ENCODE measurements around the gene NPTX1.
"Not testable (repeated sequence)": the region's sequence is repeated elsewhere in the genome, so short reads cannot be mapped to it uniquely, and the experiment has no call there.

Gene NPTX1, protein sequence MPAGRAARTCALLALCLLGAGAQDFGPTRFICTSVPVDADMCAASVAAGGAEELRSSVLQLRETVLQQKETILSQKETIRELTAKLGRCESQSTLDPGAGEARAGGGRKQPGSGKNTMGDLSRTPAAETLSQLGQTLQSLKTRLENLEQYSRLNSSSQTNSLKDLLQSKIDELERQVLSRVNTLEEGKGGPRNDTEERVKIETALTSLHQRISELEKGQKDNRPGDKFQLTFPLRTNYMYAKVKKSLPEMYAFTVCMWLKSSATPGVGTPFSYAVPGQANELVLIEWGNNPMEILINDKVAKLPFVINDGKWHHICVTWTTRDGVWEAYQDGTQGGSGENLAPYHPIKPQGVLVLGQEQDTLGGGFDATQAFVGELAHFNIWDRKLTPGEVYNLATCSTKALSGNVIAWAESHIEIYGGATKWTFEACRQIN

DNA sequence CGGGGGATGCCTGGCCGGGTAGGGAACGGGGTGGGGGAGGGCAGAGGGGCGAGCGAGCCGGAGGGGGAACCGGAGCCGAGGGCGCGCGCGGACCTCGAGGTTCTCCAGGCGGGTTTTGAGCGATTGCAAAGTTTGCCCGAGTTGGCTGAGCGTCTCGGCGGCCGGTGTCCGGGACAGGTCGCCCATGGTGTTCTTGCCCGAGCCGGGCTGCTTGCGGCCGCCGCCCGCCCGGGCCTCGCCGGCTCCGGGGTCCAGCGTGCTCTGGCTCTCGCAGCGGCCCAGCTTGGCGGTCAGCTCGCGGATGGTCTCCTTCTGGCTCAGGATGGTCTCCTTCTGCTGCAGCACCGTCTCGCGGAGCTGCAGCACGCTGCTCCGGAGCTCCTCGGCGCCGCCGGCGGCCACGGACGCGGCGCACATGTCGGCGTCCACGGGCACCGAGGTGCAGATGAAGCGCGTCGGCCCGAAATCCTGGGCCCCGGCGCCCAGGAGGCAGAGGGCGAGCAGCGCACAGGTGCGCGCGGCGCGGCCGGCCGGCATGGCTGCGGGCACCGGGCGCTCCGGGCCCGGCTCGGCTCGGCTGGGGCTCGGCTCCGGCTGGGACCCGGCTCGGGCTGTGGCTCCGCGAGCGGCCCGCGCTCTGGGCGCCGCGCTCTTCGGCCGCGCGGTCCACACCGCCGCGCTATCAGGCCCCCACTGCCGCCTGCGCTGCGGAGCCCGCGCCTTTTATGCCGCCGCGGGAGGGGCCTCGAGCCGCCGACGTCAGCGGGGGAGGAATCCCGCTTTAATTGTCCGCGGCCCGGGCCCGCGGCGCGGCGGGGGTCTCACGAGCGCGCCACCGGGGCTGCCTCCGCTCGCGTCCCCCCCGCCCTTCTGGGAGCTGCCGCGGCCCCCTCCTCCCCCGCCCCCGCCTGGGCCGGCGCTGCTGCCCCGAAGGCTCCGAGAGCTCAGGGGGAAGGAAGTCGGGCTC lies at the start of gene NPTX1:
Gene NPTX1 (minus strand): TSS at position 698 of the 967 bp plus-strand sequence. CDS start 161 bp downstream, at position 537.
- in situ Hi-C loops (cut with HindIII; ENCODE audit: low sequenced_read_pairs), result no loop called here

DNA sequence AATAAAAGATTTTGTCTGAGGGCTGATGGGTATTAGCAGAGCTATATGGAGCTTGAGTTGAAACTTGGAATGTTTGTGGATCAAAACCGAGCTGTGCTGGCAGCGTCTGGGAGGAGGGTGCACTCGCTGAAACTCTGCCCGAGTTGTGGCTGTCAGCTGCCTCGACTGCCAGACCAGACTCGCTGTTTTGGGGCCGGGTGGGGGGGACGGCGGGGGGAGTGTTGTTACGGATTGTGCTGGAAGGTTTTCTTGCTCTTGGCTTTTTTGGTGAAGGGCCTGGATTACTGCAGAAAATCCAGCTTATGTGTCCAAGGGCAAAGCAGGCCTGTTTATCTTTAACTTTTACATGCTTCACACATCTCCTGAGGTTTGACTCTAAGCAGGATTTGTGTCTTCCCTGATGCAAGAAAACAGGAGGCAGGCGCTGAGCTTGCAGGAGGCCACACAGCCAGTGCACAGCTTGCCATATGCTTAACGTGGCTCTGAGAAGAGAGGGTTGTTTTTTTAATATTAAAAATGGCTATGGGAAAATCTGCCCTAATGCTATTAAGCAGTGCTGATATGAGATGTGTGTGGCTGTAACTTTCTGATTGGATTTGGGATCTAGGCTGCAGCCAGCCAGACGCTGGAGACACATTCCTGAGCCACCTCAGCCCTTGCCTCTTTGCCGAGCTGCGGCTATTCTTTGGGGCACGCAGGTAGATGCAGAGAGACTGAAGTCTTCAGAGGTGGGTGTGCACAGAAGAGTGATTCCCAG lies 47.7 kb upstream of the NPTX1 start:
- in situ Hi-C loops (cut with HindIII; ENCODE audit: low sequenced_read_pairs), result no loop called here

DNA sequence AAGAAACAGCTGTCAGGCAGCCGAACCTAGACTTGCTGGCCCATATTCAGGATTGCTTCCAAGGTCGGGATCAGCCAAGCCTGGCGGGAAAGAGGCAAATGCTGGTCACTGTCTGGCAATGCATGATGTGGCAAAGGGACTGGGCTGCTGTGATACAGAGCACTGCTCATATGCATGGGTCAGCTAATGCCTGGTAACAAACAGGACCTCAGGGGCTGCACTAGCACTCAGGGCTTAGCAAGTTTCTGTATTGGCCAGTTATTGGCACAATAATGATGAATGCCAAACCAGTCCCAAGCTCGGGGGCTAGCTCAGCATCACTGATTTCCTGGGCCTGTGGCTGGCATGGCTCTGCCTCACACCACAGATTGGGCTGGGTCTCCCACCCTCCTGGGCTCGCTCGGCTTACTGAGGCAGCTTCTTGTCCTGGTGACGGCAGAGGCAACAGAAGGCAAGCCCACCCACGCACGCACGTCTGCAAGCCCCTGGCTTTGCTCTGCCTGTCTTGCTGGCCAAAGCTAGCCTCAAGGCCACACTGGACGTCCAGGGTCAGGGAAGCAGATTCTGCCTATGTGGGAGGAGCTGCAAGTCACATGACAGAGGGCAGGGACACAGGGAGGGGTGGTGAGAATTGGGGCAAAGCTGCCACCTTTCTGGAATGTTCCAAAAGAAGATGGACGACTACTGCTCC lies 46.8 kb upstream of the NPTX1 start:
- in situ Hi-C loops (cut with HindIII; ENCODE audit: low sequenced_read_pairs), result no loop called here

DNA sequence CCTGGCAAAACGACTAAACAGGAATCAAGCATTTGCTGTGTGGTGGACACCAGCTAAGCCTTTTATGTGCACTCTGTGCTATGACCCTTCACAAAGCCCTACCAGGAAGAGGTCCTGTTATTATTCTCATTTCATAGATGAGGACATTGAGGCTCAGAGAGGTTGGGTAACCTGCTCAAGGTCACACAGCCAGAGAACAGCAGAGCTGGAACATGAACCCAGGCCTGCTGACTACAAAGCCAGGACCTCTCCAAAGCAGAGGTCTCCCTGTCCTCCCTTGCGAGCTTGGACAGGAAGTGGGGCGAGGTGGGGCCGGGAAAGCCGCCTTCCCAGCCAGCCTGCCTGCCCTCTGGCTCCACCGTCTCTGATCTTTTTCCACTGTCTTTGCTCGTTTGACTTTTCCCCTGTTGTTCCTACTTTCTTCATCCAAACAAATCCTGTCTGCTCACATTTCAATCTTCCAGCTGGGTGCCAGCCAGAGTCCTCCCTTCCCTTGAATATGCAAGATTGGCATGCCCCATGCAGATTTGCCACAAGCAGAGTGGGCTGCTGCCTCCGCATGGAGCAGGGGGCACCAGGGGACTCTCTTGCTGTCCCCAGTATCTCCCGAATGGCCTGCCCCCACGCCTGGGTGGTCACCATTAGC lies 44.5 kb upstream of the NPTX1 start:
- in situ Hi-C loops (cut with HindIII; ENCODE audit: low sequenced_read_pairs), result no loop called here

DNA sequence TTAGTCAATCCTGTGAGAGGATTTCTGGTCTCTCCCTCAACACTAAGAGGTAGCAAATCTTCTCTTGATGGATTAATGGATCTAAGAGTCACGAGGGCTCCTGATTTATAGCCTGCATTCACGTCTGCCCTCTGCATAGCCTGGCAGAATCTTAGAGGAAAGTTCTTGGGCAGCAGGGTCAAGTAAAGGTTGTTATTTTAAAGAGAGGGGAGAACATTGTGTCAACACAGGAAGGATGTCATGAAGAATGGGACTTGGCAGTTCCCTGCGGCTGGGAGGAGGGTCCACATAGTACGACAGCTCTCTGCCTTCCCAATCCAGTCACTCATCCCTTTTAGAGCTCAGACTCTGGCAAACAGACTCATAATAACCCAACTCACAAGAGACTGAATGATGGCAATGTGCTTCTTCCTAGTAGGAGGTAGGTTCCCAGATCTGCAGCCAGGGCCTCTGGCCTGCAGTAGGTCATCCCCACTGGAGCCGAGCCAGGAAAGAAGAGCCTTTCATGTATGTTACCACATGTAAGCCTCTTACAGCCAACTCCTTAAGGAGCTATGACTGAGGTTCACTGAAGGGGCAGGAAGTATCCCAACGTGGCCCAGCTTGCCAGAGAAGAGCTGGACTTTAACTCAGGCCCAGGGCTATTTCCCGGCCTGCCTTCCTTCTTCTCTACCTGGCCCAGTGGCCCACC lies 42.8 kb upstream of the NPTX1 start:
- in situ Hi-C loops (cut with HindIII; ENCODE audit: low sequenced_read_pairs), result no loop called here

DNA sequence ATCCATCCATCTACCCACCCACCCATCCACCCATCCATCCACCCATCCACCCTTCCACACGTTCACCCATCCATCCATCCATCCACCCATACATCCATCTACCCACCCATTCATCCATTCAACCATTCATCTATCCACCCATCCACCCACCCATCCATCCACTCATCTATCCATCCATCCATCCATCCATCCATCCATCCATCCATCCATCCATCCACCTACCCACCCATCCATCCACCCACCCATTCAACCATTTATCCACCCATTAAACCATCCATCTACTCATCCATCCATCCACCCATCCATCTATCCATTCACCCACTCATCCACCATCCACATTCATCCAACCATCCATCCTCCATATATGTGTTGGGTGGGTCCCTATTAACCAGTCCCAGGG lies 42.0 kb upstream of the NPTX1 start:
- in situ Hi-C loops (cut with HindIII; ENCODE audit: low sequenced_read_pairs), result no loop called here

DNA sequence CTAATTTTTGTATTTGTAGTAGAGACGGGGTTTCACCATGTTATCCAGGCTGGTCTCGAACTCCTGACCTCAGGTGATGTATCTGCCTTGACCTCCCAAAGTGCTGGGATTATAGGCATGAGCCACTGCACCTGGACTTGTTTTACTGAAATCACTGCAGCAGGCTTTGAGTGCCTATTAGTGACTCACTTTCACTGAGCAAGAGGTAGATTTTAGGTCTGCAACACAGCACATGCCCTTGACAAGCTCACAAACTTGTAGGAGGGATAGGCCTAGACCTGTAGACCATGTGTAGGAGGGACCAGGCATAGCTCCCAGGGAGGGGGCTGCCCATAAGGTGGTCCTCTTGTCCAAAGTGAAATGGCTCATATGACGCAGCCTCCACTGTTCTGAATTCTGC lies 41.2 kb upstream of the NPTX1 start:
- in situ Hi-C loops (cut with HindIII; ENCODE audit: low sequenced_read_pairs), result no loop called here

DNA sequence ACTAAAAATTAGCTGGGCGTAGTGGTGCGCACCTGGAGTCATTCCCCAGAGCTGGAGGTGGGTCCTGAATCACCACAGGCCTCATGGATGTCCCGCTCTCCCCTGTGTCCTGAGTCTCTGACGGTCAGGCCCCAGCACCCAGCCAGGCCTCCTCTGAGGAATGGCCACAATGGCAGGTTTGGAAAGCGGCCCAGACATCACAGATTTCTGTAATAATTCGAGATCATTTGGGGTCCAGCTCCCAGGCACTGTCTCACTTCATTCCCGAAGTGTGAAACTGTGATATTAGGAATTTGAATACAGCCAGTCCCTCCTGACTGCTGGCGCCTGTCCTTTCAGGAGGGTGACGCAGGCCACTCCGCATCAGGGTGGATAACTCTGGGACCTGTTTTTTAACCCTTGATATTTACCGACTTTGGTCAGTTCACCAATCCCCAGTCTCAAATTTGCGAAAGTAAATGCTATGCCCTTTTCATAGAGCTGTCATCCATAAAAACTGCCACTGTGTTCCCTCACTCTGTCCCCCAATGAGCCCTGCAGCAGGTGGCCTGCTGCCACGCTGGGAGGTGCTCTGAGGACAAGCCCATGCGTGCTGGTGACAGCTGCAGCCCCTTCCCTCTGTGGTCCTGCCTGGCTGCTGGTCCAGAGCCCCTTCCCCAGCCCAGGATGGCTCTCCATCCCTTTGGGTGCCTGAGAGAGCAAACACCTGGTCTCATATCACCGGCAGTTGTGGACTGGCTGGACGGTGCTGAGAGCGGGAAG lies 39.9 kb upstream of the NPTX1 start:
- in situ Hi-C loops (cut with HindIII; ENCODE audit: low sequenced_read_pairs), result no loop called here

DNA sequence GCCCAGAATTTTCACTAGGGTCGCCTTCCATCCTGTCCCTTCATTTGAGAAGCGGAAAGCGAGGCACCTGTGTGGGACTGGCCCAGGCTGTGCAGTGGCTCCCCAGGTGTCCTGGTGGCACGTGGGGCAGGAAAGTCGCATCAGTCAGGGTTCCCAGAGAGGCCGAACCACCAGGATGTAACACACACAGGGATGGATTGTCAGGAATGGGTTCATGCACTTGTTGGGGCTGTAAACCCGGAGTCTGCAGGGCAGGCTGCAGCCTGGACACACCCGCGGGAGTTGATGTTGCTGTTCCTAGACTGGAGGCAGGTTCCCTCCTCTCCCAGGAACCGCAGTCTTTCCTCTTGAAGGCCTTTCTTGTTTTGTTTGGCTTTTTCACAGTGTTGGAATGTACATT lies 37.5 kb upstream of the NPTX1 start:
- in situ Hi-C loops (cut with HindIII; ENCODE audit: low sequenced_read_pairs), result no loop called here

DNA sequence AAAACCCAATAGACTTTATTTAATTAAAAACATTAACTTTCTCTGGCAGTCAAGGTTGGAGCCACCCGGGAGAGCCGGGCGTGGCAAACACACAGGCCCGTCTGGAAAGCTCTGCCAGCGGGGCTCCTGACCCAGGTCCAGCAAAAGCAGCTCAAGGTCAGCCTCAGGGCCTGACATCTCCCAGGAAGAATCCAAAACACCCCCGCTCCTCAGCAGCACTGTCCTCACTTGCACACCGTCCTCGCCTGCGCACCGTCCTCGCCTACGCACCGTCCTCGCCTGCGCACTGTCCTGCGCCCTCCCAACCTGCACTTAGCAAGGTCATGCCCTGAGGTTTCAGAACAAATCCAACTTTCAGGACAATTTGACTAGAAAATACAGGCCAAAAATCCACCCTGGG lies 36.8 kb upstream of the NPTX1 start:
- in situ Hi-C loops (cut with HindIII; ENCODE audit: low sequenced_read_pairs), result no loop called here

DNA sequence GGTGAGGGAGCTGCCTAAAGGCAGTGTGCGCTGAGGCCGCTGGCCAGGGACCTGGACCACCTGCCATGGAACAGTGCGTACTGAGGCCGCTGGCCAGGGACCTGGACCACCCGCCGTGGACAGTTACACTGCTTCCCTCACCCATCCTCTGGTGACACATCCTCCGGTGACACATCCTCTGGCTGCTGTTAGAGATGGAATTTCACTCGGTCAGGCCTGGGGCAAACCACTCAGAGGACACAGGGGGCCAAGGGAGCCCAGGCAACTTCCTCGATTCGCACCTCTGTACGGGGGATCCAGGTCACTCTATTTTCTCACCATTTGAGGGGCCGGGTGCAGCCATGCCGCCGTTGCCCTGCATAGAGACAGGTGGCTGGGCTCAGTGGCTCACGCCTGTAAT lies 35.8 kb upstream of the NPTX1 start:
- in situ Hi-C loops (cut with HindIII; ENCODE audit: low sequenced_read_pairs), result no loop called here

DNA sequence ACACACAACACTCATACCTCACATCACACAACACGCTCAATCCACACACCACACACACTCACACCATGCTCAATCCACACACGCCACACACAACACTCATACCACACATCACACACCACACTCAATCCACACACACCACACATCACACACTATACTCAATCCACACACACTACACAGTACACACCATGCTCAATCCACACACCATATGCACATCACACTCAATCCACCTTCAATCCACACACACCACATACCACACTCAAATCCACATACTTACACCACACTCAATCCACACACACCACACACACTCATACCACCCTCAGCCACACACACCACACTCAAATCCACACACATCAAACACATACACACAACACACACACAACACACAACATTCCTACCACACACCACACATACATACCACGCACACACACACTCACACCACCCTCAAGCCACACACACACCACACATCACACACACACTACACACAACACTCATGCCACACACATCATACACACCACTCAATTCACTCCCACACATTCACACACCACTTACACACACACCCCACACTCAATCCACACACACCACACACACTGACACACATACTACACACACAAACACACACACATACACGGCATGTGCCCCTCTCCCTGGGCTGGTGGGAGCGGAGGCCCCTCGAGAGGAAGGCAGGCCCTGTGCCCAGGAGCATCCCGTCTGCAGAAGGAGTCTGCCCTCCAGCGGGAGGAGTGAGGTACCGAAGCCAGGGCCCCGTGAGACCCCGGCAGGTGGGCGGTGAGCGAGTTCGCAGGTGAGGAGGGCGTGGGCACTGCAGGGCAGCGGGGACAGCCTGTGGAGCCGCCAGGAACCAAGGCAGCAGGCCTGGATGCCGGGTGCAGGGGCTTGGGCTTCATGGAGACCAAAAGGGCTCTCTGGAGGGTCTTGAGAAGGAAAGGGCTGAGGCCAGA lies 35.1 kb upstream of the NPTX1 start:
- in situ Hi-C loops (cut with HindIII; ENCODE audit: low sequenced_read_pairs), result no loop called here

DNA sequence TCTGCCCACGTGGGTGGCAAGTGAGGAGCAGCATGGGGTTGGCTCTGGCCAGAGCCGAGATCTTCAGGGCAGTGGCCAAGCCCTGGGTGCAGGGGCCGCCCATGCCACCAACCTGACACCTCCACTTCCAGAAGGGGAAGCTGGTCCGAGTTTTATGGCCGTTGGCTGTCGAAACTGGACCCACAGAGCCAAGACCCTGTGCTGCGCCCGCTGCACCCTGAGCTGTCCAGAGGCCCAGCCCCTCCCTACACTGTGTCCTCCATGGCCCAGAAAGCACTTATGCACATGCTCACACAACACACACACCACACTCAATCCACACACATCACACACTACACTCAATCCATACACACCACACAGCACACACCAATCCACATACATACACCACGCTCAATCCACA lies 34.4 kb upstream of the NPTX1 start:
- in situ Hi-C loops (cut with HindIII; ENCODE audit: low sequenced_read_pairs), result no loop called here

DNA sequence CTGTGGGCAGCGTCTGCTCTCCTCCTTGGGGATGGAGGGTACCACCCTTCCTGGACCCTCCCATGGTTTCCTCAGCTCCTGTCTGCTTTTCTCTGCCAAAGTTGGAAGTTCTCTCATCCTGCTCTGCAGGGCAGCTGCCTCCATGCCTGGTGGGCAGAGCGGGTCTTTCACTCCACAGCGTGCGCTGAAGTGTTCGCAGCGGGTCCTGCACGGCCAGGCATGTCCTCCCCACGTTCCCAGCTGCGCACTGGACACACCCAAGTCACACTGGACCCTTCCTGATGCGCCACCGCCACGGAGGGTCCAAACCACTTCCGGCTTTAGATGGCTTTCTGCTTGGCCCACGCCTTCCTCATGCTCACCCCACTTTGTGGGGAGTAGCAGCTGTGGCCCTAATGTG lies 33.7 kb upstream of the NPTX1 start:
- in situ Hi-C loops (cut with HindIII; ENCODE audit: low sequenced_read_pairs), result no loop called here

DNA sequence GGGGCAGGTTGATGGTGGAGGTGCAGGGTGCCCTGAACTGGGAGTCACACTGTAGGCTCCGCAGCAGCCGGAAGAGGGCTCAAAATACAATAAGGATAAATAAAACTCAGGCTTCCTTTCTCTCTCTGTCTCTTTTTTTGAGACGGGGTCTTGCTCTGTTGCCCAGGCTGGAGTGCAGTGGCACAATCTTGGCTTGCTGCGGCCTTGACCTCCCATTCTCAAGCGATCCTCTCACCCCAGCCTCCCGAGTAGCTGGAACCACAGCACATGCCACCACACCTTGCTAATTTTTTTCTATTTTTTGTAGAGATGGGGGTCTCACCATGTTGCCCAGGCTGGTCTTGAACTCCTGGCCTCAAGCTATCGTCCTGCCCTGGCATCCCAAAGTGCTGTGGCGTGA lies 32.9 kb upstream of the NPTX1 start:
- in situ Hi-C loops (cut with HindIII; ENCODE audit: low sequenced_read_pairs), result no loop called here

DNA sequence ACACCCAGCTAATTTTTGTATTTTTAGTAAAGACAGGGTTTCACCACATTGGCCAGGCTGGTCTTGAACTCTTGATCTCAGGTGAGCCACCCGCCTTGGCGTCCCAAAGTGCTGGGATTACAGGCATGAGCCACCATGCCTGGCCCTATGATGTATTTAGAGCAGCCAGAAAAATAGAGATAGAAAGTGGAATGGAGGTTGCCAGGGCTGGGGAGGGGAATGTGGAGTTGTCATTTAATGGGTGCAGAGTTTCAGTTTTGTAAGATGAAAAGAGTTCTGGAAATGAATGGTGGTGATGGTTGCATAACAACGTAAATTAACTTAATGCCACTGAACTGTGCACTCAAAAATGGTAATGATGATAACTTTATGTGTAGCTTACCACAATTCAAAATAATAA lies 31.6 kb upstream of the NPTX1 start:
- in situ Hi-C loops (cut with HindIII; ENCODE audit: low sequenced_read_pairs), result no loop called here

DNA sequence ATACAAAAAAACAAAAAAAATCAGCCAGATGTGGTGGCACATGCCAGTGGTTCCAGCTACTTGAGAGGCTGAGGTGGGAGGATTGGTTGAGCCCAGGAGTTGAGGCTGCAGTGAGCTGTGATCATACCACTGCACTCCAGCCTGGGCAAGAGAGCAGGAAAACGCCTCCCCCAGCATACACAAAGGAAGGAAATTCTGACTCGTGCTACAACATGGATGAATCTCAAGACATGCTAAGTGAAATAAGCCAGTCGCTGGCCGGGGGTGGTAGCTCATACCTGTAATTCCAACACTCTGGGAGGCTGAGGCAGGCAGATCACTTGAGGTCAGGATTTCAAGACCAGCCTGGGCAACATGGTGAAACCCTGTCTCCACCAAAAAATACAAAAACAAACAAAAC lies 30.8 kb upstream of the NPTX1 start:
- in situ Hi-C loops (cut with HindIII; ENCODE audit: low sequenced_read_pairs), result not testable (repeated sequence)
